ENCODE results near the gene CORO2B.

The CORO2B gene

GRCh38 chr15:68554721-68555678 is 23.8 kb upstream of the CORO2B start:
- DNase-seq, result no peak

- DNase-seq, result no peak
These were observed 23.1 kb upstream of the CORO2B start for GRCh38 chr15:68555679-68556037.

- no peak for DNase-seq
These were observed 22.4 kb upstream of the CORO2B start for GRCh38 chr15:68556139-68556990.

- DNase-seq, result no peak
These were observed 21.1 kb upstream of the CORO2B start for GRCh38 chr15:68557469-68558317.

GRCh38 chr15:68558318-68559305 is 20.2 kb upstream of the CORO2B start:
- DNase-seq, result no peak

GRCh38 chr15:68559345-68560310 is 19.2 kb upstream of the CORO2B start:
- peak; percentile 88 for DNase-seq

- DNase-seq, result no peak
These were observed 18.2 kb upstream of the CORO2B start for GRCh38 chr15:68560501-68561113.

GRCh38 chr15:68561171-68561900 is 17.5 kb upstream of the CORO2B start:
- DNase-seq, result no peak

- DNase-seq, result peak; percentile 35
These were observed 16.9 kb upstream of the CORO2B start for GRCh38 chr15:68561901-68562300.

- DNase-seq, result no peak
These were observed 14.6 kb upstream of the CORO2B start for GRCh38 chr15:68564173-68564572.

GRCh38 chr15:68565234-68565633 is 13.6 kb upstream of the CORO2B start:
- DNase-seq, result no peak

- no peak for DNase-seq
These were observed 13.1 kb upstream of the CORO2B start for GRCh38 chr15:68565726-68566125.

GRCh38 chr15:68566377-68566954 is 12.3 kb upstream of the CORO2B start:
- peak; percentile 31 for DNase-seq

- DNase-seq, result no peak
These were observed 11.4 kb upstream of the CORO2B start for GRCh38 chr15:68567345-68567744.

- no peak for DNase-seq
These were observed 7.8 kb upstream of the CORO2B start for GRCh38 chr15:68570974-68571373.

GRCh38 chr15:68571582-68571981 is 7.2 kb upstream of the CORO2B start:
- DNase-seq, result no peak

- no peak for DNase-seq
These were observed 6.5 kb upstream of the CORO2B start for GRCh38 chr15:68572309-68572708.

- no peak for DNase-seq
These were observed 5.9 kb upstream of the CORO2B start for GRCh38 chr15:68572921-68573320.

- no peak for DNase-seq
These were observed 4.7 kb upstream of the CORO2B start for GRCh38 chr15:68574046-68574445.
